ENCODE data around the gene CYP2C9. TPM values are rescaled to one million over a fixed set of nuclear protein-coding genes. Genes with fewer than 3 reads are reported as not detected.

The CYP2C9 gene
- total RNA-seq (not detected in 2 replicates), polyA plus RNA-seq (not detected in 2 replicates), polyA minus RNA-seq (not detected in 2 replicates)
- total RNA-seq (2013) = not detected

DNA sequence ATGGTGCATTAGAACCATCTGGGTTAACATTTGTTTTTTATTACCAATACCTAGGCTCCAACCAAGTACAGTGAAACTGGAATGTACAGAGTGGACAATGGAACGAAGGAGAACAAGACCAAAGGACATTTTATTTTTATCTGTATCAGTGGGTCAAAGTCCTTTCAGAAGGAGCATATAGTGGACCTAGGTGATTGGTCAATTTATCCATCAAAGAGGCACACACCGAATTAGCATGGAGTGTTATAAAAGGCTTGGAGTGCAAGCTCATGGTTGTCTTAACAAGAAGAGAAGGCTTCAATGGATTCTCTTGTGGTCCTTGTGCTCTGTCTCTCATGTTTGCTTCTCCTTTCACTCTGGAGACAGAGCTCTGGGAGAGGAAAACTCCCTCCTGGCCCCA is at the start of gene CYP2C9:
CYP2C9 (plus strand) TSS at position 276 of the 400 bp plus-strand sequence; CDS start at position 301, 25 bp downstream.
- intact Hi-C loops (cut with micrococcal nuclease) = no loop called here
- POLR2A ChIA-PET = no interaction called here
- H4K20me1 ChIP-seq (ENCODE audit: control insufficient read depth, insufficient read depth, low read length, poor library complexity, severe bottlenecking) = no peaks in the 10 kb centered on the region
- ATAC-seq (ENCODE audit: low read depth) = no peak
- peaks cover 0 to 8% (median 6%) of the 10 kb centered on the region in 3 donors for H3K9me3 ChIP-seq (ENCODE audit: control extremely low read depth in 1 of 3, control insufficient read depth in 2 of 3, insufficient read depth in 1 of 3, low read length in 2 of 3)
- no peak within 1 kb of the TSS for H3K4me3 ChIP-seq (ENCODE audit: control extremely low read depth in 1 of 5, extremely low read depth in 1 of 5, insufficient read depth in 1 of 5, low read depth in 2 of 5, low read length in 4 of 5)
- Mint-ChIP-seq H3K4me3 (no peak within 1 kb of the TSS), H3K4me1 (no peaks in the 10 kb centered on the region), H3K27ac (no peak within 1 kb of the TSS), H3K27me3 (no peaks in the 10 kb centered on the region), H3K9me3 (ENCODE audit: insufficient read depth) (peaks cover 9% of the 10 kb centered on the region)
- no peak for DNase-seq
- no peak within 1 kb of the TSS for H2AFZ ChIP-seq (ENCODE audit: insufficient read depth, low read depth, low read length, poor library complexity, severe bottlenecking)
- no peak within 1 kb of the TSS for H3K27ac ChIP-seq (ENCODE audit: low read length in 2 of 2)
- TF ChIP-seq EZH2 (IDR thresholded peaks at IDR 0.05; ENCODE audit: borderline replicate concordance, insufficient read depth, low read depth, low read length, poor library complexity, severe bottlenecking) = no peak
- TF ChIP-seq, protein P1, sequence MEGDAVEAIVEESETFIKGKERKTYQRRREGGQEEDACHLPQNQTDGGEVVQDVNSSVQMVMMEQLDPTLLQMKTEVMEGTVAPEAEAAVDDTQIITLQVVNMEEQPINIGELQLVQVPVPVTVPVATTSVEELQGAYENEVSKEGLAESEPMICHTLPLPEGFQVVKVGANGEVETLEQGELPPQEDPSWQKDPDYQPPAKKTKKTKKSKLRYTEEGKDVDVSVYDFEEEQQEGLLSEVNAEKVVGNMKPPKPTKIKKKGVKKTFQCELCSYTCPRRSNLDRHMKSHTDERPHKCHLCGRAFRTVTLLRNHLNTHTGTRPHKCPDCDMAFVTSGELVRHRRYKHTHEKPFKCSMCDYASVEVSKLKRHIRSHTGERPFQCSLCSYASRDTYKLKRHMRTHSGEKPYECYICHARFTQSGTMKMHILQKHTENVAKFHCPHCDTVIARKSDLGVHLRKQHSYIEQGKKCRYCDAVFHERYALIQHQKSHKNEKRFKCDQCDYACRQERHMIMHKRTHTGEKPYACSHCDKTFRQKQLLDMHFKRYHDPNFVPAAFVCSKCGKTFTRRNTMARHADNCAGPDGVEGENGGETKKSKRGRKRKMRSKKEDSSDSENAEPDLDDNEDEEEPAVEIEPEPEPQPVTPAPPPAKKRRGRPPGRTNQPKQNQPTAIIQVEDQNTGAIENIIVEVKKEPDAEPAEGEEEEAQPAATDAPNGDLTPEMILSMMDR (IDR thresholded peaks at IDR 0.05) = no peak
- H3K27me3 ChIP-seq (replicated peaks in 1 of 4; ENCODE audit: control extremely low read depth in 1 of 4, control insufficient read depth in 3 of 4, insufficient read depth in 4 of 4, low read length in 3 of 4) = no peaks in the 10 kb centered on the region
- CTCF ChIA-PET = no interaction called here
- 83% methylated on average over 1 of the region's 2 CpGs for whole genome bisulfite sequencing (ENCODE audit: insufficient coverage)
- no peak within 1 kb of the TSS for H3K4me2 ChIP-seq (replicated peaks; ENCODE audit: low read depth, low read length, poor library complexity, severe bottlenecking)
- H3K79me2 ChIP-seq (ENCODE audit: control insufficient read depth, insufficient read depth, low read length) = no peaks in the 10 kb centered on the region
- no peak within 1 kb of the TSS for H3K9ac ChIP-seq (ENCODE audit: low read length)
- no peaks in the 10 kb centered on the region for H3K4me1 ChIP-seq (ENCODE audit: control insufficient read depth in 2 of 2, insufficient read depth in 2 of 2, low read length in 2 of 2)
- H3K36me3 ChIP-seq (replicated peaks in 1 of 2; ENCODE audit: control extremely low read depth in 1 of 2, control insufficient read depth in 1 of 2, extremely low read depth in 1 of 2, insufficient read depth in 2 of 2, low read length in 1 of 2) = no peaks in the 10 kb centered on the region

DNA sequence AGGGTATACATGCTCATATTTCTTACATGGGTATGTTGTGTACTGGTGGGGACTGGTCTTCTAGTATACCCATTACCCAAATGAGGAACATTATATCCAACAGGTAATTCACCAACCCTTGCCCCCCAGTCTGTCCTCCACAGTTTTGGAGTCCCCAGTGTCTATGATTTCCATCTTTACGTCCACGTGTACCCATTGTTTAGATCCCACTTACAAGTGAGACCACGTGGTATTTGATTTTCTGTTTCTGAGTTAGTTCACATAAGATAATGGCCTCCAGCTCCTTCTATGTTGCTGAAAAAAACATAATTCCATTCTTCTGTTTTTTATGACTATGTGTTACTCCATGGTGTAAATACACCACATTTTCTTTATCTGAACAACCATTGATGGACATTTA is 49.3 kb upstream of the CYP2C9 start:
- no peak for DNase-seq
- no peak for ATAC-seq (ENCODE audit: low read depth)
- TF ChIP-seq, protein P1 (IDR thresholded peaks at IDR 0.05) = no peak
- TF ChIP-seq EZH2 (IDR thresholded peaks at IDR 0.05; ENCODE audit: borderline replicate concordance, insufficient read depth, low read depth, low read length, poor library complexity, severe bottlenecking) = no peak
- no CpG with 5 or more reads among the region's 3 CpGs for WGBS (ENCODE audit: insufficient coverage)
- Histone ChIP-seq H3K27me3 (replicated peaks in 1 of 4; ENCODE audit: control extremely low read depth in 1 of 4, control insufficient read depth in 3 of 4, insufficient read depth in 4 of 4, low read length in 3 of 4) (no peaks in the 10 kb centered on the region), H3K9ac (ENCODE audit: low read length) (no peak overlapping the region), H3K36me3 (replicated peaks in 1 of 2; ENCODE audit: control extremely low read depth in 1 of 2, control insufficient read depth in 1 of 2, extremely low read depth in 1 of 2, insufficient read depth in 2 of 2, low read length in 1 of 2) (no peaks in the 10 kb centered on the region), H3K4me3 (ENCODE audit: control extremely low read depth in 1 of 5, extremely low read depth in 1 of 5, insufficient read depth in 1 of 5, low read depth in 2 of 5, low read length in 4 of 5) (no peak overlapping the region), H3K4me2 (replicated peaks; ENCODE audit: low read depth, low read length, poor library complexity, severe bottlenecking) (no peak overlapping the region), H3K79me2 (ENCODE audit: control insufficient read depth, insufficient read depth, low read length) (no peaks in the 10 kb centered on the region), H3K4me1 (ENCODE audit: control insufficient read depth in 2 of 2, insufficient read depth in 2 of 2, low read length in 2 of 2) (no peaks in the 10 kb centered on the region), H3K27ac (ENCODE audit: low read length in 2 of 2) (no peak overlapping the region), H2AFZ (ENCODE audit: insufficient read depth, low read depth, low read length, poor library complexity, severe bottlenecking) (no peak overlapping the region), H4K20me1 (ENCODE audit: control insufficient read depth, insufficient read depth, low read length, poor library complexity, severe bottlenecking) (no peaks in the 10 kb centered on the region), H3K9me3 (ENCODE audit: control extremely low read depth in 1 of 3, control insufficient read depth in 2 of 3, insufficient read depth in 1 of 3, low read length in 2 of 3) (no peaks in the 10 kb centered on the region)
- intact Hi-C loops (cut with micrococcal nuclease) = no loop called here
- CTCF ChIA-PET = no interaction called here
- Mint-ChIP-seq H3K4me1 (no peaks in the 10 kb centered on the region), H3K4me3 (no peak overlapping the region), H3K9me3 (ENCODE audit: insufficient read depth) (no peaks in the 10 kb centered on the region), H3K27ac (no peak overlapping the region), H3K27me3 (no peaks in the 10 kb centered on the region)
- POLR2A ChIA-PET = no interaction called here
